K562 (cell line): ENCODE measurements around the gene B4GALNT4. TPM values are rescaled to one million over a fixed set of nuclear protein-coding genes. Genes with fewer than 3 reads are reported as not detected.

ENCODE experiments used
- ATAC-seq: fragments of 200-7000 bp; cut with Tn5 transposase; 3 replicates; pipeline ENCODE4 v1.9.1; 2020; ENCODE audit warnings: moderate library complexity
- BruUV-seq: library from RNA; stranded (reverse); fragments of 400-500 nt; replicated peaks from 2 replicates; lab custom pipeline; 2021; lab: Mats Ljungman, UMichigan
- CTCF ChIA-PET: fragments of 300-600 bp; formaldehyde crosslinking; extraction: SDS; loops from one replicate; lab custom pipeline; 2021; ENCODE audit warnings: low intra/inter-chr PET ratio; lab: Yijun Ruan, JAX
- POLR2A ChIA-PET: fragments of 300-600, 350-650 bp; sonication (Branson Sonifier 250); formaldehyde crosslinking; extraction: SDS; loops from one replicate; lab custom pipeline; 2021; ENCODE audit warnings: antibody characterized with exemption, inconsistent platforms; lab: Yijun Ruan, JAX
- DNase-seq, 4 experiments: peaks; one replicate each; pipeline versions ENCODE4 v3.0.0 to v3.0.0-alpha.2; 2011 to 2018; ENCODE audit warnings: low spot score in 3 of 4, mixed read lengths in 3 of 4; ENCODE audit errors: extremely low read depth in 1 of 4
- FAIRE-seq: peaks from 2 replicates; lab custom pipeline; 2011; peaks lifted over from hg19 to GRCh38; lab: Jason Lieb, UNC
- H2AFZ ChIP-seq: 2 replicates; pipeline ENCODE4 v1.6.0; 2011; ENCODE audit warnings: low read depth, low read length, control low read depth, inconsistent platforms
- H3K27ac ChIP-seq: fragments of 200-600 bp; 3 replicates; pipeline ENCODE4 v1.8.0; 2011; ENCODE audit warnings: low read depth, mild to moderate bottlenecking, control low read depth, inconsistent platforms, low read length, moderate library complexity, mixed read lengths; ENCODE audit errors: extremely low read depth
- H3K27me3 ChIP-seq, 2 experiments: fragments of 300-600 bp in 1 of 2; 2 replicates in 1 of 2; 3 replicates in 1 of 2; pipeline versions ENCODE4 v1.6.0 to v1.8.0; 2011; ENCODE audit warnings: inconsistent platforms in 2 of 2, low read length in 2 of 2, mild to moderate bottlenecking in 1 of 2, mixed read lengths in 1 of 2, moderate library complexity in 1 of 2; ENCODE audit not compliant: control insufficient read depth in 2 of 2, insufficient read depth in 2 of 2
- H3K36me3 ChIP-seq: fragments of 300-600 bp; 3 replicates; pipeline ENCODE4 v1.8.0; 2011; ENCODE audit warnings: mild to moderate bottlenecking, low read length, inconsistent platforms; ENCODE audit not compliant: control insufficient read depth, insufficient read depth
- H3K4me1 ChIP-seq, 2 experiments: fragments of 200-600 bp in 1 of 2; replicated peaks in 1 of 2; 2 replicates in 1 of 2; 3 replicates in 1 of 2; pipeline versions ENCODE4 v1.5.1 to v1.8.0; 2011; ENCODE audit warnings: inconsistent platforms in 2 of 2, low read length in 2 of 2, mild to moderate bottlenecking in 1 of 2, mixed read lengths in 1 of 2, moderate library complexity in 1 of 2; ENCODE audit not compliant: control insufficient read depth in 2 of 2, insufficient read depth in 2 of 2
- H3K4me2 ChIP-seq: 2 replicates; pipeline ENCODE4 v1.6.1; 2011; ENCODE audit warnings: low read length, control low read depth, inconsistent platforms, mixed read lengths; ENCODE audit not compliant: insufficient read depth
- H3K4me3 ChIP-seq: fragments of 200-600 bp; sonication (generic), shearing (Covaris generic); 2 replicates; pipeline ENCODE4 v1.5.1; 2016; ENCODE audit warnings: control low read depth, inconsistent platforms
- H3K79me2 ChIP-seq: fragments of 200-600 bp; 3 replicates; pipeline ENCODE4 v1.8.0; 2011; ENCODE audit warnings: low read length, inconsistent platforms; ENCODE audit not compliant: control insufficient read depth, insufficient read depth
- H3K9ac ChIP-seq, 2 experiments: 2 replicates each; pipeline versions ENCODE4 v1.6.0 to v1.6.1; 2011; ENCODE audit warnings: low read depth in 2 of 2, low read length in 2 of 2, control low read depth in 1 of 2, inconsistent platforms in 1 of 2, mild to moderate bottlenecking in 1 of 2, mixed read lengths in 1 of 2; ENCODE audit not compliant: insufficient read depth in 1 of 2
- H3K9me1 ChIP-seq: one replicate; pipeline ENCODE4 v1.6.0; 2011; ENCODE audit warnings: inconsistent platforms, mild to moderate bottlenecking, low read length, moderate library complexity; ENCODE audit not compliant: control insufficient read depth, insufficient read depth
- H3K9me3 ChIP-seq: replicated peaks from 2 replicates; pipeline ENCODE4 v1.5.1; 2011; ENCODE audit warnings: low read depth, low read length, inconsistent platforms; ENCODE audit not compliant: control insufficient read depth, insufficient read depth
- H4K20me1 ChIP-seq: replicated peaks from 2 replicates; pipeline ENCODE4 v1.6.1; 2011; ENCODE audit warnings: low read length, inconsistent platforms, mixed read lengths; ENCODE audit not compliant: control insufficient read depth, insufficient read depth
- CC2D1A ChIP-seq: fragments of 450-650 bp; IDR thresholded peaks from 2 replicates; pipeline ENCODE4 v1.6.1; 2017; ENCODE audit warnings: mild to moderate bottlenecking
- DDX20 ChIP-seq: fragments of 450-650 bp; IDR thresholded peaks from 2 replicates; pipeline ENCODE4 v1.6.1; 2016; ENCODE audit warnings: missing genetic modification characterization, low read depth, mild to moderate bottlenecking, missing compliant biosample characterization, moderate library complexity
- MAZ ChIP-seq, 2 experiments: fragments of 450-650 bp in 1 of 2; sonication (generic) in 1 of 2; formaldehyde crosslinking; IDR thresholded peaks in 1 of 2; conservative IDR thresholded peaks in 1 of 2; 2 replicates each; pipeline versions ENCODE4 v1.4.0 to v1.5.0; 2020; ENCODE audit warnings: mild to moderate bottlenecking in 1 of 2, missing genetic modification reagents in 1 of 2
- MCM3 ChIP-seq: fragments of 450-650 bp; IDR thresholded peaks from 2 replicates; pipeline ENCODE4 v1.6.1; 2016
- MEF2A ChIP-seq: IDR thresholded peaks from 2 replicates; pipeline ENCODE4 v1.6.1; 2011; ENCODE audit warnings: low read depth, mild to moderate bottlenecking, low read length, moderate library complexity; ENCODE audit not compliant: control insufficient read depth
- NFXL1 ChIP-seq: fragments of 450-650 bp; formaldehyde crosslinking; IDR thresholded peaks from 2 replicates; pipeline ENCODE4 v1.4.0; 2021; ENCODE audit warnings: mild to moderate bottlenecking
- PHTF2 ChIP-seq: fragments of 250-450 bp; sonication (Bioruptor Pico); IDR thresholded peaks from 2 replicates; pipeline ENCODE4 v1.5.0; 2021; ENCODE audit warnings: mild to moderate bottlenecking
- SIN3B ChIP-seq: fragments of 450-650 bp; IDR thresholded peaks from 2 replicates; pipeline ENCODE4 v1.6.1; 2017; ENCODE audit warnings: low read depth, mild to moderate bottlenecking, moderate library complexity
- SMAD2 ChIP-seq: fragments of 150-350 bp; IDR thresholded peaks from 2 replicates; pipeline ENCODE4 v1.6.1; 2014; ENCODE audit warnings: low read depth, mild to moderate bottlenecking, low read length
- TAF15 ChIP-seq: fragments of 200-400 bp; formaldehyde crosslinking; IDR thresholded peaks from 2 replicates; pipeline ENCODE4 v1.6.1; 2017; ENCODE audit warnings: mild to moderate bottlenecking, low read depth, low read length, moderate library complexity
- TBL1XR1 ChIP-seq, 2 experiments: IDR thresholded peaks; 2 replicates each; pipeline ENCODE4 v1.6.1; 2012; ENCODE audit warnings: improper control_type of control experiment in 2 of 2, low read length in 2 of 2, mild to moderate bottlenecking in 1 of 2
- WHSC1 ChIP-seq: IDR thresholded peaks from one replicate; pipeline ENCODE4 v1.6.1; 2012; ENCODE audit warnings: low read length, control low read depth, inconsistent platforms
- YBX1 ChIP-seq: fragments of 450-650 bp; IDR thresholded peaks from 2 replicates; pipeline ENCODE4 v1.7.1; 2016; ENCODE audit warnings: mild to moderate bottlenecking
- ZNF212 ChIP-seq: fragments of 450-650 bp; formaldehyde crosslinking; IDR thresholded peaks from 2 replicates; pipeline ENCODE4 v1.4.0; 2020; ENCODE audit warnings: mild to moderate bottlenecking
- ZNF717 ChIP-seq: fragments of 250-450 bp; sonication (Bioruptor Pico); IDR thresholded peaks from 2 replicates; pipeline ENCODE4 v1.5.0; 2021
- WGBS: fragments of 100-300 bp; shearing (Covaris generic); methylation state at CpG from one replicate; pipeline ENCODE4 v1.1.6; 2016; ENCODE audit warnings: low coverage, mixed read lengths; ENCODE audit not compliant: insufficient coverage; ENCODE audit errors: missing lambda C conversion rate; 5-methylcytosine and 5-hydroxymethylcytosine counted together
- in situ Hi-C: fragments of 300-500 bp; cut with MboI; formaldehyde crosslinking; loops from 4 replicates; pipeline ENCODE4 v1.15.0; 2018; ENCODE audit warnings: inconsistent platforms, mixed read lengths
- intact Hi-C: fragments of 100-400 bp; cut with micrococcal nuclease; formaldehyde crosslinking; loops from 2 replicates; pipeline ENCODE4 v1.14.2; 2022
- polyA plus RNA-seq, 8 experiments: library from polyadenylated mRNA; depleted of rRNA in 4 of 8; stranded (reverse) in 5 of 8; unstranded in 3 of 8; fragments of >200 nt; fragmentation: Nextera tagmentation in 2 of 8; fragmentation: Illumina TruSeq in 1 of 8; extraction: Ambion mirVana in 2 of 8; extraction: Trizol in 1 of 8; gene quantifications; 2 replicates each; pipeline versions ENCODE4 v1.2.1 to v1.2.3, GENCODE V29; 2011 to 2014; ENCODE audit warnings: inconsistent platforms in 1 of 8, missing spikeins in 1 of 8
- total RNA-seq, 7 experiments: library from RNA; depleted of rRNA in 6 of 7; stranded (reverse); fragments of >200 nt in 6 of 7; fragmentation: Illumina TruSeq in 2 of 7; extraction: Trizol in 2 of 7; gene quantifications; 2 replicates each; pipeline versions ENCODE4 v1.2.1 to v1.2.3, GENCODE V29; 2011 to 2021; ENCODE audit warnings: low replicate concordance in 1 of 7
- TF ChIP-seq, protein P1 (sequence below): IDR thresholded peaks from 2 replicates; pipeline ENCODE4 v1.6.1; 2016; ENCODE audit warnings: missing genetic modification characterization, missing compliant biosample characterization
- TF ChIP-seq, protein P2 (sequence below): sonication (generic); formaldehyde crosslinking; IDR thresholded peaks from 2 replicates; pipeline ENCODE4 v1.8.1; 2023; ENCODE audit warnings: mild to moderate bottlenecking, missing genetic modification reagents
- TF ChIP-seq, protein P3 (sequence below): fragments of 450-650 bp; IDR thresholded peaks from 2 replicates; pipeline ENCODE4 v1.6.1; 2016; ENCODE audit warnings: borderline replicate concordance

Gene B4GALNT4
- total and polyA plus RNA-seq, 9 of the 15 experiments (the other 6 are each of a cell fraction or from before 2014, with no cell fraction given), result 0.20 to 37.1 (median 10.8) TPM; not detected in 1

DNA sequence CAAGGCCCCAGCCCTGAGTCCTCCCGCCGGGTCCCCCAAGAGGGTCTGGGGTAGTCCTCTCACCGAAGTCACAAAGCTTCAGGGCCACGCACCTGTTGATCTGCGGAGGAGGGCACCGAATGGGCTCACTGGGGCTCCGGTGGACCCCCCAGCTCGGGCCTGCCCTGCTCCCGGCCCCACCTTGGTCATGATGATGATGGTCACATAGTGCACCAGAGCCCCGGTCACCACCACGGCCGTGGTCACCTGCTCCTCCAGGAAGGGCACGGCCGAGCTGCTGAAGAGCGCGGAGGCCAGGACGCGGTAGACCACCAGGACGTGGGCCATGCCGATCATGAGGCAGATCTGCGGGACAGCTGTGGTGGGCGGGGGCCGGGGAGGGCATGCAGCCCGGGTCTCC, 59.0 kb downstream of the B4GALNT4 start:
- H3K4me3 ChIP-seq, result no peak overlapping the region
- H3K4me2 ChIP-seq, result no peak overlapping the region
- ChIA-PET CTCF (no interaction called here), POLR2A (interaction anchor here (1.1 kb wide), 1 partner anchor 12 kb away, joined by 4 read pairs; no protein-coding TSS in a partner anchor)
- FAIRE-seq, result no peak
- no peaks in the 10 kb centered on the region for H3K9me1 ChIP-seq
- in situ Hi-C loops, result no loop called here
- 86% methylated on average over 22 of the region's 24 CpGs for WGBS
- no peaks in the 10 kb centered on the region for H3K27me3 ChIP-seq
- no peak overlapping the region for H3K27ac ChIP-seq
- no peak overlapping the region for H3K9ac ChIP-seq
- no peak for ATAC-seq
- peaks cover 0 to 31% of the 10 kb centered on the region in 2 experiments; a peak in 2 of 5 replicates for H3K4me1 ChIP-seq
- no peaks in the 10 kb centered on the region for H4K20me1 ChIP-seq
- BruUV-seq, result no TSS peak
- 0 out of 2 replicates have a peak, but pooled peaks cover 2% of the 10 kb centered on the region for H3K9me3 ChIP-seq
- no peak for DNase-seq
- H2AFZ ChIP-seq, result no peak overlapping the region
- no peaks in the 10 kb centered on the region for H3K79me2 ChIP-seq
- intact Hi-C loops, result no loop called here
- no peaks in the 10 kb centered on the region for H3K36me3 ChIP-seq
- TF ChIP-seq MEF2A, result no peak
- TF ChIP-seq SMAD2, result no peak
- no peak for TF ChIP-seq SIN3B
- TF ChIP-seq, protein P1, sequence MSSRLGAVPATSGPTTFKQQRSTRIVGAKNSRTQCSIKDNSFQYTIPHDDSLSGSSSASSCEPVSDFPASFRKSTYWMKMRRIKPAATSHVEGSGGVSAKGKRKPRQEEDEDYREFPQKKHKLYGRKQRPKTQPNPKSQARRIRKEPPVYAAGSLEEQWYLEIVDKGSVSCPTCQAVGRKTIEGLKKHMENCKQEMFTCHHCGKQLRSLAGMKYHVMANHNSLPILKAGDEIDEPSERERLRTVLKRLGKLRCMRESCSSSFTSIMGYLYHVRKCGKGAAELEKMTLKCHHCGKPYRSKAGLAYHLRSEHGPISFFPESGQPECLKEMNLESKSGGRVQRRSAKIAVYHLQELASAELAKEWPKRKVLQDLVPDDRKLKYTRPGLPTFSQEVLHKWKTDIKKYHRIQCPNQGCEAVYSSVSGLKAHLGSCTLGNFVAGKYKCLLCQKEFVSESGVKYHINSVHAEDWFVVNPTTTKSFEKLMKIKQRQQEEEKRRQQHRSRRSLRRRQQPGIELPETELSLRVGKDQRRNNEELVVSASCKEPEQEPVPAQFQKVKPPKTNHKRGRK (tag), result no peak
- TF ChIP-seq ZNF717 (CRISPR knock-in tag), result no peak
- TF ChIP-seq, protein P2, sequence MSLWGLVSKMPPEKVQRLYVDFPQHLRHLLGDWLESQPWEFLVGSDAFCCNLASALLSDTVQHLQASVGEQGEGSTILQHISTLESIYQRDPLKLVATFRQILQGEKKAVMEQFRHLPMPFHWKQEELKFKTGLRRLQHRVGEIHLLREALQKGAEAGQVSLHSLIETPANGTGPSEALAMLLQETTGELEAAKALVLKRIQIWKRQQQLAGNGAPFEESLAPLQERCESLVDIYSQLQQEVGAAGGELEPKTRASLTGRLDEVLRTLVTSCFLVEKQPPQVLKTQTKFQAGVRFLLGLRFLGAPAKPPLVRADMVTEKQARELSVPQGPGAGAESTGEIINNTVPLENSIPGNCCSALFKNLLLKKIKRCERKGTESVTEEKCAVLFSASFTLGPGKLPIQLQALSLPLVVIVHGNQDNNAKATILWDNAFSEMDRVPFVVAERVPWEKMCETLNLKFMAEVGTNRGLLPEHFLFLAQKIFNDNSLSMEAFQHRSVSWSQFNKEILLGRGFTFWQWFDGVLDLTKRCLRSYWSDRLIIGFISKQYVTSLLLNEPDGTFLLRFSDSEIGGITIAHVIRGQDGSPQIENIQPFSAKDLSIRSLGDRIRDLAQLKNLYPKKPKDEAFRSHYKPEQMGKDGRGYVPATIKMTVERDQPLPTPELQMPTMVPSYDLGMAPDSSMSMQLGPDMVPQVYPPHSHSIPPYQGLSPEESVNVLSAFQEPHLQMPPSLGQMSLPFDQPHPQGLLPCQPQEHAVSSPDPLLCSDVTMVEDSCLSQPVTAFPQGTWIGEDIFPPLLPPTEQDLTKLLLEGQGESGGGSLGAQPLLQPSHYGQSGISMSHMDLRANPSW (CRISPR knock-in tag), result no peak
- TF ChIP-seq MAZ (CRISPR knock-in tag; conservative IDR thresholded peaks at IDR 0.05 in 1 of 2, IDR thresholded peaks at IDR 0.05 in 1 of 2), result no peak
- no peak for TF ChIP-seq CC2D1A
- TF ChIP-seq MCM3, result no peak
- TF ChIP-seq TAF15, result no peak
- no peak for TF ChIP-seq YBX1
- no peak for TF ChIP-seq NFXL1 (CRISPR knock-in tag)
- TF ChIP-seq DDX20 (tag), result no peak
- no peak for TF ChIP-seq ZNF212 (CRISPR knock-in tag)
- TF ChIP-seq PHTF2, result no peak
- TF ChIP-seq TBL1XR1 (IDR thresholded peaks at IDR 0.05; ENCODE audit: low read length in 2 of 2), result no peak
- TF ChIP-seq, protein P3, sequence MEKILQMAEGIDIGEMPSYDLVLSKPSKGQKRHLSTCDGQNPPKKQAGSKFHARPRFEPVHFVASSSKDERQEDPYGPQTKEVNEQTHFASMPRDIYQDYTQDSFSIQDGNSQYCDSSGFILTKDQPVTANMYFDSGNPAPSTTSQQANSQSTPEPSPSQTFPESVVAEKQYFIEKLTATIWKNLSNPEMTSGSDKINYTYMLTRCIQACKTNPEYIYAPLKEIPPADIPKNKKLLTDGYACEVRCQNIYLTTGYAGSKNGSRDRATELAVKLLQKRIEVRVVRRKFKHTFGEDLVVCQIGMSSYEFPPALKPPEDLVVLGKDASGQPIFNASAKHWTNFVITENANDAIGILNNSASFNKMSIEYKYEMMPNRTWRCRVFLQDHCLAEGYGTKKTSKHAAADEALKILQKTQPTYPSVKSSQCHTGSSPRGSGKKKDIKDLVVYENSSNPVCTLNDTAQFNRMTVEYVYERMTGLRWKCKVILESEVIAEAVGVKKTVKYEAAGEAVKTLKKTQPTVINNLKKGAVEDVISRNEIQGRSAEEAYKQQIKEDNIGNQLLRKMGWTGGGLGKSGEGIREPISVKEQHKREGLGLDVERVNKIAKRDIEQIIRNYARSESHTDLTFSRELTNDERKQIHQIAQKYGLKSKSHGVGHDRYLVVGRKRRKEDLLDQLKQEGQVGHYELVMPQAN, result no peak
- no peak for TF ChIP-seq WHSC1
